Glomerular visceral epithelial cell (primary cell): ENCODE data around the gene ECHS1.
"Not testable (repeated sequence)": the region's sequence is repeated elsewhere in the genome, so short reads cannot be mapped to it uniquely, and the experiment has no call there.

Experiments used
- DNase-seq: peaks from one replicate; pipeline ENCODE4 v3.0.0-alpha.2; 2016; ENCODE audit errors: extremely low spot score

ECHS1 gene

GRCh38 chr10:133324857-133325260 lies 48.3 kb downstream of the ECHS1 start:
- no peak for DNase-seq

- peak; percentile 54 for DNase-seq
Observed at GRCh38 chr10:133324198-133324792, 48.9 kb downstream of the ECHS1 start.

GRCh38 chr10:133322064-133322709 lies 51.0 kb downstream of the ECHS1 start:
- DNase-seq: not testable (repeated sequence)

GRCh38 chr10:133320852-133321422 lies 52.2 kb downstream of the ECHS1 start:
- DNase-seq: not testable (repeated sequence)

GRCh38 chr10:133318494-133319127 lies 54.5 kb downstream of the ECHS1 start:
- DNase-seq: peak; percentile 63

- no peak for DNase-seq
Observed at GRCh38 chr10:133316732-133317131, 56.4 kb downstream of the ECHS1 start.

- no peak for DNase-seq
Observed at GRCh38 chr10:133316266-133316665, 56.9 kb downstream of the ECHS1 start.

- DNase-seq: peak; percentile 21
Observed at GRCh38 chr10:133315847-133316246, 57.3 kb downstream of the ECHS1 start.

GRCh38 chr10:133314911-133315310 lies 58.2 kb downstream of the ECHS1 start:
- no peak for DNase-seq

GRCh38 chr10:133313192-133313591 lies 60.0 kb downstream of the ECHS1 start:
- no peak for DNase-seq

GRCh38 chr10:133312769-133313145 lies 60.4 kb downstream of the ECHS1 start:
- DNase-seq: no peak
